Heart left ventricle (tissue), 16 donors: ENCODE results near the gene RPL13. TPM values are rescaled to one million over a fixed set of nuclear protein-coding genes. Genes with fewer than 3 reads are reported as not detected.

Experiments
- ATAC-seq, 4 donors: fragments of 200-7000 bp; cut with Tn5 transposase; one replicate each; pipeline ENCODE4 v1.9.1; 2020 to 2022; ENCODE audit warnings: moderate library complexity in 4 of 4, mild to moderate bottlenecking in 3 of 4, moderate number of reproducible peaks in 1 of 4
- DNase-seq, 5 donors: peaks; one replicate each; pipeline ENCODE4 v3.0.0-alpha.2; 2020
- H3K27ac ChIP-seq, 12 donors: fragments of 200-600 bp; sonication (generic) in 4 of 12; one replicate each; pipeline versions ENCODE4 v1.5.0 to v1.8.0; 2016 to 2022; ENCODE audit warnings: mild to moderate bottlenecking in 2 of 12
- H3K27me3 ChIP-seq, 9 donors: fragments of 200-600 bp; sonication (generic) in 2 of 9; one replicate each; pipeline versions ENCODE4 v1.5.1 to v1.8.0; 2016 to 2022; ENCODE audit warnings: mild to moderate bottlenecking in 3 of 9
- H3K36me3 ChIP-seq, 9 donors: fragments of 200-600 bp; sonication (generic) in 2 of 9; one replicate each; pipeline versions ENCODE4 v1.5.0 to v1.8.0; 2018 to 2022; ENCODE audit warnings: mild to moderate bottlenecking in 2 of 9
- H3K4me1 ChIP-seq, 12 donors: fragments of 200-600 bp; sonication (generic) in 4 of 12; one replicate each; pipeline versions ENCODE4 v1.5.0 to v1.8.0; 2016 to 2022; ENCODE audit warnings: mild to moderate bottlenecking in 3 of 12
- H3K4me3 ChIP-seq, 12 donors: fragments of 200-600 bp; sonication (generic) in 4 of 12; one replicate each; pipeline versions ENCODE4 v1.5.0 to v1.8.0; 2017 to 2022; ENCODE audit warnings: mild to moderate bottlenecking in 9 of 12, moderate library complexity in 4 of 12
- H3K9me3 ChIP-seq, 12 donors: fragments of 200-600 bp; sonication (generic) in 4 of 12; one replicate each; pipeline versions ENCODE4 v1.5.0 to v1.8.0; 2016 to 2022; ENCODE audit warnings: mild to moderate bottlenecking in 1 of 12
- CTCF ChIP-seq, 12 donors: fragments of 200-600 bp; sonication (generic) in 4 of 12; IDR thresholded peaks; one replicate each; pipeline versions ENCODE4 v1.5.0 to v1.8.0; 2018 to 2022; ENCODE audit warnings: antibody characterized with exemption in 12 of 12, mild to moderate bottlenecking in 5 of 12
- POLR2A ChIP-seq, 2 donors: fragments of 450-650 bp; IDR thresholded peaks; one replicate each; pipeline ENCODE4 v1.6.1; 2017; ENCODE audit warnings: antibody characterized with exemption in 2 of 2, mild to moderate bottlenecking in 2 of 2, moderate library complexity in 2 of 2
- WGBS, 4 donors: extraction: QIAGEN DNeasy Blood & Tissue Kit in 2 of 4; methylation state at CpG; one replicate each; pipeline versions ENCODE4 v1.1.5 to v1.1.7; 2013 to 2018; 5-methylcytosine and 5-hydroxymethylcytosine counted together
- intact Hi-C, 10 donors: fragments of 100-400 bp; cut with DNase I; formaldehyde crosslinking; loops; one replicate each; pipeline versions ENCODE4 v1.11.1 to v1.14.2; 2022
- polyA plus RNA-seq, 2 donors: library from polyadenylated mRNA; stranded (reverse); fragments of 200-250 nt; gene quantifications; one replicate each; pipeline ENCODE4 v1.2.3, GENCODE V29; 2013
- total RNA-seq, 9 donors: library from RNA; depleted of rRNA in 2 of 9; stranded (reverse); fragments of >200 nt in 2 of 9; fragmentation: NEBNext Ultra II Directional in 3 of 9; extraction: Animal tissue kit (Norgen Biotek cat#: 25700) in 3 of 9; gene quantifications; one replicate each; pipeline versions ENCODE4 v1.1.0 to v1.2.4, GENCODE V29; 2016 to 2023
- donor health status: ischemic (EF 13 %, LVEDD 7.1; RV severe dilation, severe dysfunction).
- donor health status: healthy with polysubstance abuse.
- donor health status: DM: no; HTN: yes; CAD: no.
- donor health status: DM: no; HTN: no; CAD: no.
- donor health status: ischemic (EF 25% LVEDD 6.9; RV normal size, moderate dysfunction).
- donor health status: ischemic (EF 25% LVEDD 5.7; RV mildly dilated, moderate dysfunction).
- donor health status: healthy.
- donor health status: DM: yes; HTN: yes; CAD: no.
- donor health status: ischemic (EF 35%, LVEDD 5.7; RV mildly dilated, moderate dysfunction).
- donor health status: nonischemic (EF 11% LVEDD 7.7; RV severe dilation, severe dysfunction).
- donor health status: DM: yes; HTN: yes; CAD: no.
- donor health status: PGD.
- donor health status: ischemic (EF 29% LVEDD 5.4; RV normal size, mild dysfunction).
- donor health status: nonischemic (EF 23%, LVEDD 6.1; RV moderate dilation, normal function).

RPL13 gene
- total and polyA plus RNA-seq, 11 donors = 701 to 5,500 (median 1,282) TPM

GRCh38 chr16:89604764-89605163 lies 44.3 kb downstream of the RPL13 start:
- H3K9me3 ChIP-seq = no peaks in the 10 kb centered on the region
- peaks cover 0 to 14% (median 3%) of the 10 kb centered on the region in 12 donors for H3K4me1 ChIP-seq
- no peak overlapping the region for H3K27ac ChIP-seq
- no peak overlapping the region for H3K4me3 ChIP-seq
- intact Hi-C loops = no loop called here
- 79 to 89% (median 84%) methylated on average over 16 of the region's 16 CpGs for WGBS, 4 donors
- TF ChIP-seq CTCF (IDR thresholded peaks at IDR 0.05) (no peak), POLR2A (IDR thresholded peaks at IDR 0.05) (no peak)
- peaks cover 0 to 12% (median 0%) of the 10 kb centered on the region in 9 donors for H3K27me3 ChIP-seq
- no peaks in the 10 kb centered on the region for H3K36me3 ChIP-seq
- ATAC-seq = no peak
- no peak for DNase-seq

DNA sequence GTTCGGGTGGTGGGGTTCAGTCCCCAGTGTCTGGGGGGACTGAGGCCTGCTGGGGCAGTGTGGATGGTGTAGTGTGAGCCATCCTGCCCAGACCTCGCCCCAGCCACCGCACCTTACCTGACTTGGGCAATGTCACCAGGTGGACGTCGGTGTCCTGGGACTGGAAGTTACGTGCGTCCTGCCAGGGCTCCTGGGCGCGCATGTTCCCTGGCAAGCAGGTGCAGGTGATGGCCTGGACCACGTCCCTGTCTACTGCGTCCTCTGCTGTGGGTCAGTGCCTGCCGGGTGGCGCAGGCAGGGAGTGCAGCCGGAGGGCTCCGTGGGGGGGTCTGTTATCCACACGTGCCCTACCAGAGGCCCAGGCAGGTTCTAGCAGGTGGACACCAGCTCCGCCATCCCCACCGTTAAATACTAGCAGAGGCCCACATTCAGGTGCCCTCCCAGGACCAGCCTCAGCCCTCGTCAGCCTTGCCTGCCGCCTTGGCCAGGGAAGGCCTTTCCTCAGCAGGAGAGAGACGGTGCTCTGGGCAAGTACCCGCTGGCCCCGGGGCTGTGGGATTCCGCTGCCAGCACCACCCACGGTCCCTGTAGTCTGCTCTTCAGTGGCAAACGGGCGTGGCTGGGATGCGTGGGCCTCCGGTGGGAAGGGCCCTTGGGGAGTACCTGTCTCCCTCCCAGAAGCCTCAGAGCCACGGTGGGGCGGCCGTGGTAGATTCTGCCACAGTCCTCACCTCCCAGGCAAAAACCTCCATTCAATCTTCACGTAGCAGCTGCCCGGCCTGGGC lies 44.9 kb downstream of the RPL13 start:
- no peak for DNase-seq
- Histone ChIP-seq H3K9me3 (no peaks in the 10 kb centered on the region), H3K4me1 (peaks cover 0 to 14% (median 3%) of the 10 kb centered on the region in 12 donors), H3K27ac (no peak overlapping the region), H3K27me3 (peaks cover 0 to 12% (median 0%) of the 10 kb centered on the region in 9 donors), H3K36me3 (no peaks in the 10 kb centered on the region), H3K4me3 (no peak overlapping the region)
- WGBS, 4 donors = 89 to 97% (median 92%) methylated on average over 21 to 34 of the region's 34 CpGs
- ATAC-seq = no peak
- TF ChIP-seq CTCF (IDR thresholded peaks at IDR 0.05) (no peak), POLR2A (IDR thresholded peaks at IDR 0.05) (no peak)
- intact Hi-C loops = no loop called here

DNA sequence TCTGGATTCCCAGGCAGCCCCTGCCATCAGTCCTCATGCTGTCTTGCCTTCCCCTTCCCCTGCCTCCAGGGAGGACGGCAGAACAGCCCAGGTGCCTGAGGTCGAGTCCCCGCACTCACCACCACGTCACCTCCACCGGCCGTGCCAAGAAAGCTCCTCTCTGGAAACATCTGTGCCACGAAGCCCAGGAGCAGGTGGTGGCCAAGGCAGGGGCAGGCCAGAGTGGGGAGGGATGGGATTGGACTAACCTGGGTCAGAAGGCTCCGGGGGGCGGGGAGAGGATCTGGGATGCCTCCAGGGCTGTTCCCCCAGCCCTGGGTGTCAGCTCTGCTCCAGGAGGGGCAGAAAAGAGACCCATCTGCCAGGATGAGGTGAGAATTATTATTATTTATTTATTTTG lies 45.5 kb downstream of the RPL13 start:
- Histone ChIP-seq H3K4me3 (no peak overlapping the region), H3K27ac (no peak overlapping the region), H3K9me3 (no peaks in the 10 kb centered on the region), H3K36me3 (no peaks in the 10 kb centered on the region), H3K27me3 (peaks cover 0 to 12% (median 0%) of the 10 kb centered on the region in 9 donors), H3K4me1 (peaks cover 0 to 14% (median 3%) of the 10 kb centered on the region in 12 donors)
- intact Hi-C loops = no loop called here
- TF ChIP-seq CTCF (IDR thresholded peaks at IDR 0.05) = no peak
- no peak for TF ChIP-seq POLR2A (IDR thresholded peaks at IDR 0.05)
- no peak for ATAC-seq
- no peak for DNase-seq
- WGBS, 4 donors = 79 to 93% (median 85%) methylated on average over 2 to 9 of the region's 9 CpGs

DNA sequence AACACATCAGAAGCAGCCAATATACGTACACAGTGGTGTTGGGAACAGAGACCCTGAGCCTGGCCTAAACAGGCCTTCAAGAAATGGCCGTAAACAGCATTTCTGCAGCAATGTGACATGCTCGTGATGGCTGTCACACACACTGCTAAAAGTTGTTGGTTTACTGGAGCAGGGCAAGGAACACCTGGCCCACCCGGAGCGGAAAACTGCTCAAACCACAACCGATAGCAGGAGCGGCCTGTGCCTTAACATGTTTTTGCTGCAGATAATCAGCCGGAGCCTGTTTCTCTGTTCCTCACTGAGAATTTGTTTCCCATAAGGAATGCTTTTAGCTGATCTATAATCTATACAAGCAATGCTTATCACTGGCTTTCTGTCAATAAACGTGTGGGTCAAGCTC lies 47.0 kb downstream of the RPL13 start:
- no peaks in the 10 kb centered on the region for H3K36me3 ChIP-seq
- peaks cover 0 to 16% (median 0%) of the 10 kb centered on the region in 9 donors for H3K27me3 ChIP-seq
- no peak for TF ChIP-seq POLR2A (IDR thresholded peaks at IDR 0.05)
- no peak for TF ChIP-seq CTCF (IDR thresholded peaks at IDR 0.05)
- peaks cover 0 to 7% (median 3%) of the 10 kb centered on the region in 12 donors for H3K4me1 ChIP-seq
- DNase-seq (no peak), ATAC-seq (no peak)
- intact Hi-C loops = no loop called here
- WGBS, 4 donors = 71 to 76% (median 74%) methylated on average over 9 of the region's 9 CpGs
- no peaks in the 10 kb centered on the region for H3K9me3 ChIP-seq
- H3K4me3 ChIP-seq = no peak overlapping the region
- no peak overlapping the region for H3K27ac ChIP-seq
